WTC11 (cell line): ENCODE data around the gene ASCC3. TPM values are rescaled to one million over a fixed set of nuclear protein-coding genes. Genes with fewer than 3 reads are reported as not detected.
A peak's percentile ranks its signal among the peaks of the same experiment; 100 is the strongest.

ENCODE experiments used
- ATAC-seq: fragments of 200-7000 bp; cut with Tn5 transposase; 2 replicates; pipeline ENCODE4 v1.10.0; 2021; ENCODE audit warnings: mild to moderate bottlenecking, moderate library complexity
- CTCF ChIA-PET: fragments of 300-600 bp; sonication (Branson Sonifier 250); formaldehyde crosslinking; loops from one replicate; lab custom pipeline; 2021; ENCODE audit warnings: antibody characterized with exemption; lab: Charles Lee
- POLR2A ChIA-PET: fragments of 350-600 bp; sonication (Branson Sonifier 250); formaldehyde crosslinking; loops from one replicate; lab custom pipeline; 2021; ENCODE audit warnings: antibody characterized with exemption; lab: Charles Lee
- DNase-seq: peaks from one replicate; pipeline ENCODE4 v3.0.0; 2021; ENCODE audit warnings: low spot score
- H3K27ac Mint-ChIP-seq: 2 replicates; pipeline ENCODE4 v1.8.0; 2021; ENCODE audit warnings: mixed read lengths
- H3K27me3 Mint-ChIP-seq: 2 replicates; pipeline ENCODE4 v1.8.0; 2021; ENCODE audit warnings: low read depth, mild to moderate bottlenecking, moderate library complexity, mixed read lengths
- H3K36me3 Mint-ChIP-seq: 2 replicates; pipeline ENCODE4 v1.8.0; 2021; ENCODE audit warnings: mixed read lengths
- H3K4me1 Mint-ChIP-seq: 2 replicates; pipeline ENCODE4 v1.8.0; 2022; ENCODE audit warnings: mixed read lengths
- H3K4me3 Mint-ChIP-seq: 2 replicates; pipeline ENCODE4 v1.8.0; 2021; ENCODE audit warnings: mild to moderate bottlenecking, moderate library complexity, mixed read lengths
- H3K9me3 Mint-ChIP-seq: 2 replicates; pipeline ENCODE4 v1.8.0; 2021; ENCODE audit warnings: mixed read lengths
- CREM ChIP-seq: sonication (generic); formaldehyde crosslinking; IDR thresholded peaks from 2 replicates; pipeline ENCODE4 v1.8.1; 2022; ENCODE audit warnings: mild to moderate bottlenecking, missing genetic modification reagents, moderate library complexity
- ESRRA ChIP-seq: sonication (generic); formaldehyde crosslinking; IDR thresholded peaks from 2 replicates; pipeline ENCODE4 v1.8.1; 2022; ENCODE audit warnings: mild to moderate bottlenecking, missing genetic modification reagents, borderline replicate concordance
- FOXJ3 ChIP-seq: sonication (generic); formaldehyde crosslinking; IDR thresholded peaks from 2 replicates; pipeline ENCODE4 v1.9.0; 2021; ENCODE audit warnings: missing genetic modification reagents, mild to moderate bottlenecking, borderline replicate concordance
- FOXK1 ChIP-seq: sonication (generic); formaldehyde crosslinking; IDR thresholded peaks from 2 replicates; pipeline ENCODE4 v1.8.0; 2022; ENCODE audit warnings: mild to moderate bottlenecking, moderate library complexity, missing genetic modification reagents
- NFYB ChIP-seq: sonication (generic); formaldehyde crosslinking; conservative IDR thresholded peaks from 2 replicates; pipeline ENCODE4 v1.8.0; 2022; ENCODE audit warnings: low read depth, missing genetic modification reagents
- NR2C2 ChIP-seq: sonication (generic); formaldehyde crosslinking; IDR thresholded peaks from 2 replicates; pipeline ENCODE4 v1.8.0; 2022; ENCODE audit warnings: mild to moderate bottlenecking, missing genetic modification reagents
- NR3C1 ChIP-seq: sonication (generic); formaldehyde crosslinking; conservative IDR thresholded peaks from 2 replicates; pipeline ENCODE4 v1.8.1; 2023; ENCODE audit warnings: low read depth, mild to moderate bottlenecking, missing genetic modification reagents
- OVOL2 ChIP-seq: fragments of 250-450 bp; sonication (Bioruptor Pico); IDR thresholded peaks from 2 replicates; pipeline ENCODE4 v1.9.0; 2021; ENCODE audit warnings: mild to moderate bottlenecking, borderline replicate concordance
- PRRX2 ChIP-seq: fragments of 250-450 bp; sonication (Bioruptor Pico); IDR thresholded peaks from 2 replicates; pipeline ENCODE4 v1.8.0; 2021; ENCODE audit warnings: mild to moderate bottlenecking
- RELA ChIP-seq: sonication (generic); formaldehyde crosslinking; IDR thresholded peaks from 2 replicates; pipeline ENCODE4 v1.8.1; 2022; ENCODE audit warnings: missing genetic modification reagents, mild to moderate bottlenecking, borderline replicate concordance
- SMAD4 ChIP-seq: sonication (generic); formaldehyde crosslinking; IDR thresholded peaks from 2 replicates; pipeline ENCODE4 v1.8.0; 2022; ENCODE audit warnings: mild to moderate bottlenecking, missing genetic modification reagents
- TCF7 ChIP-seq: sonication (generic); formaldehyde crosslinking; IDR thresholded peaks from 2 replicates; pipeline ENCODE4 v1.8.0; 2022; ENCODE audit warnings: mild to moderate bottlenecking, low read depth, missing genetic modification reagents, moderate library complexity
- TP53 ChIP-seq: sonication (generic); formaldehyde crosslinking; IDR thresholded peaks from 2 replicates; pipeline ENCODE4 v1.8.1; 2023; ENCODE audit warnings: mild to moderate bottlenecking, missing genetic modification reagents
- ZBTB21 ChIP-seq: sonication (generic); formaldehyde crosslinking; IDR thresholded peaks from 2 replicates; pipeline ENCODE4 v1.8.1; 2023; ENCODE audit warnings: mild to moderate bottlenecking, missing genetic modification reagents, borderline replicate concordance
- ZNF121 ChIP-seq: sonication (generic); formaldehyde crosslinking; IDR thresholded peaks from 2 replicates; pipeline ENCODE4 v1.8.0; 2023; ENCODE audit warnings: missing genetic modification reagents
- ZNF317 ChIP-seq: sonication (generic); formaldehyde crosslinking; IDR thresholded peaks from 2 replicates; pipeline ENCODE4 v1.8.1; 2023; ENCODE audit warnings: low read depth, mild to moderate bottlenecking, moderate library complexity, missing genetic modification reagents, borderline replicate concordance
- ZNF423 ChIP-seq: fragments of 250-450 bp; sonication (Bioruptor Pico); IDR thresholded peaks from 2 replicates; pipeline ENCODE4 v2.1.2; 2022; ENCODE audit warnings: mild to moderate bottlenecking, moderate library complexity
- ZNF425 ChIP-seq: fragments of 250-450 bp; sonication (Bioruptor Pico); conservative IDR thresholded peaks from 2 replicates; pipeline ENCODE4 v1.9.0; 2021; ENCODE audit warnings: mild to moderate bottlenecking
- ZNF532 ChIP-seq: fragments of 250-450 bp; sonication (Bioruptor Pico); IDR thresholded peaks from 2 replicates; pipeline ENCODE4 v1.9.0; 2021; ENCODE audit warnings: mild to moderate bottlenecking, borderline replicate concordance
- ZNF671 ChIP-seq: fragments of 250-450 bp; sonication (Bioruptor Pico); IDR thresholded peaks from 2 replicates; pipeline ENCODE4 v1.8.0; 2021; ENCODE audit warnings: mild to moderate bottlenecking
- total RNA-seq: library from RNA; stranded (reverse); gene quantifications from 3 replicates; pipeline ENCODE4 v1.2.3, GENCODE V29; 2021

The ASCC3 gene
- total RNA-seq, 1 experiment from 2014 or later = 80.7 TPM

DNA sequence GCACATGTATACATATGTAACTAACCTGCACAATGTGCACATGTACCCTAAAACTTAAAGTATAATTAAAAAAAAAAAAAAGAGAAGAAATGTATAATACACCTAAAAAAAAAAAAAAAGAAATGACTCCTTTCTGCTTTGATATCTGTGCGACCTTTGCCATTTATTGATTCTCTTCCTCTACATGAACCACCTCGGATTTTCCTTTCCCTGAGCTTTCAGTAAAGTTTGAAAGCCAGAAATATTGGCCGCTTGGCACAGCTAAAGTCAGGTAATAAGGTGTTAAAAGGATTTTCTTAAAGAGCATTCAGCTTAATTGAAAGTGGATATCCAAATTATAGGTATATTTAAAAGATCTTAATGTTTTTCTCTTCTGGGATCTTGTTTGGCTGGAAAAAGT, 12.6 kb upstream of the ASCC3 start:
- TF ChIP-seq ZNF671 (CRISPR knock-in tag) (no peak), RELA (CRISPR knock-in tag) (no peak), ZNF317 (CRISPR knock-in tag) (no peak), ZNF423 (CRISPR knock-in tag) (no peak), TCF7 (CRISPR knock-in tag) (no peak), ZNF532 (CRISPR knock-in tag) (no peak), ESRRA (no peak), ZNF121 (CRISPR knock-in tag) (no peak), NFYB (CRISPR knock-in tag) (no peak)
- Mint-ChIP-seq H3K9me3 (peaks cover 40% of the 10 kb centered on the region), H3K4me1 (peaks cover 24% of the 10 kb centered on the region), H3K27ac (no peak overlapping the region), H3K4me3 (no peak overlapping the region), H3K27me3 (peaks cover 4% of the 10 kb centered on the region; the same call in 1 of the 2 replicates), H3K36me3 (peaks cover 39% of the 10 kb centered on the region)
- no peak for DNase-seq
- ChIA-PET POLR2A (interaction anchor here (0.7 kb wide), 1 partner anchor 703 kb away, joined by 4 read pairs; no protein-coding TSS in a partner anchor), CTCF (no interaction called here)
- no peak for ATAC-seq

DNA sequence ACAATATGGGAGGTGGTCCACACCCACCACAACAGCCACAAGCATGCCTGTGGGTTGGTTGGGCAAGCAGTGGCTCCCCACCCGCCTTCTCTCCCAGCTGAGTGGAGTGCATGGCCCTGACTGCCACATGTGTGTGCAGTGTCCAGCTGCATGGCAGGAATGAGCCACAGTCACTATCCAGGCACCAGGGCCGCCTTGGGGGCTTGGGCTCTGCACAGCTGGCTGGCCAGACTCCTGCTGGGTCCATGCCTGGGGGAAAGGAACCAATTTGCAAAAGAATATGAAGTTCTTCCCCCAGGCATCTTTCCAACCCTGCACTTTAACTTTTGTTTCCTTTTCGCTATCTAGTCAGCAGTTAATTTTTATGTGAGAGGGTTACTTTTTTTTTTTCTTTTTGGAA, 11.6 kb upstream of the ASCC3 start:
- Mint-ChIP-seq H3K4me1 (peaks cover 24% of the 10 kb centered on the region), H3K4me3 (peak overlapping the region; percentile 39; the same call in 1 of the 2 replicates), H3K36me3 (peaks cover 33% of the 10 kb centered on the region), H3K27me3 (peaks cover 4% of the 10 kb centered on the region; the same call in 1 of the 2 replicates), H3K9me3 (peaks cover 34% of the 10 kb centered on the region), H3K27ac (peak overlapping the region; percentile 97)
- TF ChIP-seq ZNF423 (CRISPR knock-in tag) (peak; percentile 90), OVOL2 (CRISPR knock-in tag) (no peak), FOXK1 (CRISPR knock-in tag) (0 out of 2 replicates have a peak, but pooled peaks have one; percentile 33), ZBTB21 (CRISPR knock-in tag) (0 out of 2 replicates have a peak, but pooled peaks have one; percentile 51)
- CTCF ChIA-PET = no interaction called here
- DNase-seq (peak; percentile 69), ATAC-seq (peak; percentile 71)
- POLR2A ChIA-PET = no interaction called here

DNA sequence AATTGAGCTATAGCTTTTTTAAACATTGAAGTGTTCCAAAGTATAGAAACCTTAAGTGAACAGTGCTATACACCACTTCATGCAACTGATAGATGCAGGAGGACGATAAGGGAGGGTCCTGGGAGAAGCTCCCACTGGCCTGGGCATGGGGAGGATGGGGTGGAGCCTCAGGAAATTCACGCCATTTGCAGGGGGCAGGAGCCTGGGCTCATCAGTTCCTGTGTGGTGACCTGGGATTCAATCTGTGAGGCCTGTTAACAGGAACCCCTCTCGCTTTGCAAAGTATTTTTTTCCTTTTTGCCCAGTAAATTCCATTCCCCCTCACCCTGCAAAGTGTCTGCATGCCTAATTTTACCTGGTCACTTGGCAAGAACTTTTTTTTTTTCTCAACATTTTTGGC, 11.0 kb upstream of the ASCC3 start:
- CTCF ChIA-PET = interaction anchor here (0.6 kb wide), 1 partner anchor 13 kb away, joined by 7 read pairs; no protein-coding TSS in a partner anchor
- peak; percentile 36 for DNase-seq
- peaks cover 24% of the 10 kb centered on the region for H3K4me1 Mint-ChIP-seq

GRCh38 chr6:100891079-100891478, 9.9 kb upstream of the ASCC3 start:
- Mint-ChIP-seq H3K27ac (no peak overlapping the region), H3K4me3 (no peak overlapping the region), H3K9me3 (peaks cover 25% of the 10 kb centered on the region), H3K27me3 (no peaks in the 10 kb centered on the region), H3K4me1 (peaks cover 24% of the 10 kb centered on the region), H3K36me3 (peaks cover 20% of the 10 kb centered on the region)
- CTCF ChIA-PET = no interaction called here
- ATAC-seq (no peak), DNase-seq (no peak)
- POLR2A ChIA-PET = no interaction called here
- TF ChIP-seq FOXJ3 = no peak
- no peak for TF ChIP-seq ZNF532 (CRISPR knock-in tag)
- no peak for TF ChIP-seq NR3C1 (CRISPR knock-in tag)
- TF ChIP-seq SMAD4 = no peak
- TF ChIP-seq ZNF425 = no peak
- TF ChIP-seq ZNF121 (CRISPR knock-in tag) = no peak
- TF ChIP-seq PRRX2 (CRISPR knock-in tag) = no peak
- TF ChIP-seq NR2C2 (CRISPR knock-in tag) = no peak

More for the DNA sequence above, 11.0 kb upstream of the ASCC3 start:
- Mint-ChIP-seq H3K27me3 (no peaks in the 10 kb centered on the region), H3K4me3 (no peak overlapping the region), H3K36me3 (peaks cover 27% of the 10 kb centered on the region), H3K27ac (peak overlapping the region; percentile 97; the same call in 1 of the 2 replicates), H3K9me3 (peaks cover 28% of the 10 kb centered on the region)
- POLR2A ChIA-PET = no interaction called here
- peak; percentile 92 for ATAC-seq
- TF ChIP-seq TP53 (CRISPR knock-in tag) (no peak), CREM (CRISPR knock-in tag) (no peak)
- TF ChIP-seq, all 79 proteins: peak for 0
